HG02943 (cell line): ENCODE data around the gene FAM210B.
"Not testable (repeated sequence)": the region's sequence is repeated elsewhere in the genome, so short reads cannot be mapped to it uniquely, and the experiment has no call there.

Source experiments
- ATAC-seq: cut with Tn5 transposase; IDR thresholded peaks from one replicate; pipeline ENCODE4 v1.9.1; 2021; ENCODE audit warnings: mild to moderate bottlenecking, low read depth, moderate library complexity; ENCODE audit not compliant: unreplicated experiment

The FAM210B gene

GRCh38 chr20:56360133-56360907 lies 1.5 kb downstream of the FAM210B start:
- no peak for ATAC-seq

GRCh38 chr20:56360908-56361205 lies 2.1 kb downstream of the FAM210B start:
- no peak for ATAC-seq

- ATAC-seq, result no peak
These were observed 3.1 kb downstream of the FAM210B start for GRCh38 chr20:56361900-56362299.

GRCh38 chr20:56362833-56363413 lies 4.1 kb downstream of the FAM210B start:
- ATAC-seq, result no peak

- no peak for ATAC-seq
These were observed 4.7 kb downstream of the FAM210B start for GRCh38 chr20:56363491-56363890.

- no peak for ATAC-seq
These were observed 9.8 kb downstream of the FAM210B start for GRCh38 chr20:56368351-56369134.

- ATAC-seq, result no peak
These were observed 10.4 kb downstream of the FAM210B start for GRCh38 chr20:56369179-56369578.

- no peak for ATAC-seq
These were observed 13.2 kb downstream of the FAM210B start for GRCh38 chr20:56371977-56372376.

- ATAC-seq, result no peak
These were observed 14.1 kb downstream of the FAM210B start for GRCh38 chr20:56372850-56373249.

GRCh38 chr20:56373942-56374341 lies 15.2 kb downstream of the FAM210B start:
- no peak for ATAC-seq

- ATAC-seq, result no peak
These were observed 17.6 kb downstream of the FAM210B start for GRCh38 chr20:56376331-56376730.

GRCh38 chr20:56378386-56378785 lies 19.6 kb downstream of the FAM210B start:
- ATAC-seq, result no peak

- ATAC-seq, result no peak
These were observed 21.6 kb downstream of the FAM210B start for GRCh38 chr20:56380375-56380774.

- ATAC-seq, result no peak
These were observed 22.7 kb downstream of the FAM210B start for GRCh38 chr20:56381501-56381900.

GRCh38 chr20:56382696-56383095 lies 23.9 kb downstream of the FAM210B start:
- no peak for ATAC-seq

- ATAC-seq, result no peak
These were observed 24.6 kb downstream of the FAM210B start for GRCh38 chr20:56383334-56383733.

GRCh38 chr20:56385130-56385529 lies 26.4 kb downstream of the FAM210B start:
- no peak for ATAC-seq

- no peak for ATAC-seq
These were observed 27.4 kb downstream of the FAM210B start for GRCh38 chr20:56386219-56386618.

GRCh38 chr20:56388882-56389281 lies 30.1 kb downstream of the FAM210B start:
- ATAC-seq, result no peak

GRCh38 chr20:56389807-56390206 lies 31.0 kb downstream of the FAM210B start:
- ATAC-seq, result no peak

GRCh38 chr20:56390396-56390795 lies 31.6 kb downstream of the FAM210B start:
- ATAC-seq, result not testable (repeated sequence)

- ATAC-seq, result no peak
These were observed 32.3 kb downstream of the FAM210B start for GRCh38 chr20:56391037-56391436.
